NCI-H226 (cell line): Measurements from ENCODE around the gene ACTL10.
A peak's percentile ranks its signal among the peaks of the same experiment; 100 is the strongest.
"Not testable (repeated sequence)": the region's sequence is repeated elsewhere in the genome, so short reads cannot be mapped to it uniquely, and the experiment has no call there.

Experiments used
- DNase-seq: peaks from one replicate; pipeline ENCODE4 v3.0.0-alpha.2; 2015

ACTL10 gene

GRCh38 chr20:33666293-33667244 lies at the start of gene ACTL10:
TSS of gene ACTL10 (plus strand) at chr20:33666943. CDS start at chr20:33667498, 555 bp downstream.
- DNase-seq = peak; percentile 99

- DNase-seq = no peak
Observed at GRCh38 chr20:33621717-33622400, 44.9 kb upstream of the ACTL10 start.

- no peak for DNase-seq
Observed at GRCh38 chr20:33622705-33623365, 43.9 kb upstream of the ACTL10 start.

- DNase-seq = no peak
Observed at GRCh38 chr20:33624399-33624798, 42.3 kb upstream of the ACTL10 start.

GRCh38 chr20:33626190-33626589 lies 40.6 kb upstream of the ACTL10 start:
- DNase-seq = no peak

DNA sequence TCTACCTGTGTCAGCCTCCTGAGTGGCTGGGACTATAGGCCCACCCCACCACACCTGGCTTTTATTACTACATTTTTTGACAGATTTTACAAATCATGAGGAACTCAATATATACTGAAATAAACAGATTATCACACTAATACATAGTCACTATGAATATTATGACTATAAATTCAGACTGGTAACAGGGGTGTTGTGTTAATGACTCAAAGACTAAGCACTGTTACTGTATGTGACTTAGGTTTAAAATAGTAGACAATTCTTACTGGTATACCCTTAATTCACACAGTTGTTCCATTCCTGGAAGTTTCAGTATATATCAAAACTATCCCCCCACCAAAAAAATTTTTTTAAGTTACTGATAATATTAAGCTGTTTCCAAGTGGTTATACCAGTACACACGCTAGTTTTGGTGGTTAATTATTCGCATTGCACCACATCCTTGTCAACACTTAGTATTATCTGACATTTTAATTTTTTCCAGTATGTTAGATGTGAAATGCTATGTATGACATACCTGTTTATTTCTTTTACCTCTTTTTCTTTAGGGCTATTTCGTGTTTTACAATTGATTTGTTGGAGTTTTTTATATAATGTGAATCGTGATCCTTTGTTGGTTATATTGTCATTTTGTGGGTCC lies 39.0 kb upstream of the ACTL10 start:
- DNase-seq = no peak

DNA sequence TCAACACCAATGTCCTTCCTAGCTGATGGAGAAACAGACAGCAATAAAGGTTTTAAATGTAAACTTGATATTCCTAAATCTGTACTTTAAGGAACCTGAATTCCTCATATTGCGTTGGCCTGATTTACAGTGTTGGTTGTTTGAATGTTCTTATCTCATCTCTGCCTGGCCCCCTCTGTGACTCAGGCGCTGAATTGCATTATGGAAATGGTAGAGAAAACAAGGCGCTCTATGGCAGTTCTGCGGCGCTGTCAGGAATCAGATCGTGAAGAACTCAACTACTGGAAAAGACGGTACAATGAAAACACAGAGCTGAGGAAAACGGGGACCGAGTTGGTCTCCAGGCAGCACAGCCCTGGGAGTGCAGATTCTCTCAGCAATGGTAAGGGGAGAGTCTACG lies 37.2 kb upstream of the ACTL10 start:
- no peak for DNase-seq

DNA sequence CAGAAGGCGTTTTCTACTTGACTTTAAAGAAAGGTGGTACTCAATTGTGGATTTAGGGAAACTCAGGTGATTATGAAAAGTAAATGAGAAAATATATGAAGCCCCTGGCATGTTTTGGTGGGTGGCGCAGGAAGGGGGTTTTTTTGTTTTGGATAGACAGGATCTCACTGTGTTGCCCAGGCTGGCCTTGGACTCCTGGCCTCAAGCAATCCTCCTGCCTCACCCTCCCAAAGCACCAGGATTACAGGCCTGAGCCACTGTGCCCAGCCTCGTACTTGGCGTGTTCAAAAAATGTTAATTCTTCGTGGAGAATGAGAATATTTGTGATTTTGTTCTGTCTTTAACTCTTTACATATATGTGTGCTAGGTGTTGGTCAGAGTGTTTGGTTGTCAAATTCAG lies 36.8 kb upstream of the ACTL10 start:
- no peak for DNase-seq

- DNase-seq = no peak
Observed at GRCh38 chr20:33630507-33630906, 36.2 kb upstream of the ACTL10 start.

- DNase-seq = not testable (repeated sequence)
Observed at GRCh38 chr20:33631910-33632309, 34.8 kb upstream of the ACTL10 start.

DNA sequence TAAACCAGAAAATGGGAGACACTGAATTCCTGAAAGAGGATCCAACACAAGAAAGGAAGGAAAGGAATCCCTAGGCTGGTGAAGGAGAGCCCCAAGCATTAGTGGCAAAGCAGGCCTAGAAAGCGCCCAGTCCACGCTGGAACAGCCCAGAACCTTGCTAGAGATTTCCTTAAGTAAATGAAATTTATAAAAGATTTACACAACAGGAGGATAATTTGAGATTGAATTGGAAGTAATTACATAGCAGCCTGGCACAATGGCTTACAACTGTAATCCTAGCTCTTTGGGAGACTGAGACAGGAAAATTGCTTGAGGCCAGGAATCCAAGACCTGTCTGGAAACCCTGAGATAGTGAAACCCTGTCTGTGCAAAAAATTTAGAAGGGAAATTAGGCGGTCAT lies 31.4 kb upstream of the ACTL10 start:
- no peak for DNase-seq

- DNase-seq = no peak
Observed at GRCh38 chr20:33636776-33637175, 30.0 kb upstream of the ACTL10 start.

- no peak for DNase-seq
Observed at GRCh38 chr20:33640287-33640686, 26.5 kb upstream of the ACTL10 start.

DNA sequence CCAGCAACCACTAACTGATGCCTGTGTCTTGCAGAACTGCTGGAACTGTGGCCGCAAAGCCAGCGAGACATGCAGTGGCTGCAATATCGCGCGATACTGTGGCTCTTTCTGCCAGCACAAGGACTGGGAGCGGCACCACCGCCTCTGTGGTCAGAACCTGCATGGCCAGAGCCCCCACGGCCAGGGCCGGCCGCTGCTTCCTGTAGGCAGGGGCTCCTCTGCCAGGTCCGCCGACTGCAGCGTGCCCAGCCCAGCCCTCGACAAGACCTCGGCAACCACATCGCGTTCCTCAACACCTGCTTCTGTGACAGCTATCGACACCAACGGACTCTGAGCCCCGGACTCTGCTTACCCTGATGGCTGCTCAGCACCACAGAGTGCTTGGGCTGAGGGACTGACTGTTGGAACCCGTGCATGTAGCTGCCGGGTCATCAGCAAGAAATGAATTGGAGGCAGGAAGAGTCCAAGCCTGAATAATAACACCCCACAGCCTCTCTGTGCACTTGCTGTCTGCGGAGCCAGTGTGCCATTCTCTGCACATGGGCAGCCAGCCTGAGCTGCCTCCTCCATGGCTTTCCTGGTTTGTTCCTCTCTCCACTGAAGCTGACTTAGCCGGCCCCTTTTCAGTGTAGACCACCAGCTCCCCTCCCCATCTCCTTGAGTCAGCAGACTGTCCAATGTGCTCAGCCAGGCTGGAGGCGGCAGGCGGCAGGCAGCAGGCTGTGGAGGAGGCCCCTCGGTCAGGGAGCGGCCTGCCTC lies 22.3 kb upstream of the ACTL10 start:
- DNase-seq = no peak

- DNase-seq = no peak
Observed at GRCh38 chr20:33645072-33645358, 21.7 kb upstream of the ACTL10 start.

GRCh38 chr20:33645396-33645795 lies 21.3 kb upstream of the ACTL10 start:
- no peak for DNase-seq

DNA sequence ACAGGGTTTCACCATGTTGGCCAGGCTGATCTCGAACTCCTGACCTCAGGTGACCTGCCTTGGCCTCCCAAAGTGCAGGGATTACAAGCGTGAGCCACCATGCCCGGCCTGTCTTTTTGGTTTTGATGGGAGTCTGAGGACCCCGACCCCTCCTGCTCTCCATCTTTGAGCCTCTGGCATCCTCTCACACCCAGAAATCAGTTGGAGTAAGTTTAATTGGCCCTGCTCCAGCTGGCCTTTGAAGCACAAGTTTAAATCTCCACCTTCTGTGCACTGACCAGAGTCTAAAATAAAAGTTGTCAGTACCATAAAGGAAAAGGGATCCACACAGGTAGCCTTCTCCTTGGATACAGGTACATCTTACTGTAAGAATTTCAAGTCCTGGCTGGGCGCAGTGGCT lies 20.6 kb upstream of the ACTL10 start:
- no peak for DNase-seq

DNA sequence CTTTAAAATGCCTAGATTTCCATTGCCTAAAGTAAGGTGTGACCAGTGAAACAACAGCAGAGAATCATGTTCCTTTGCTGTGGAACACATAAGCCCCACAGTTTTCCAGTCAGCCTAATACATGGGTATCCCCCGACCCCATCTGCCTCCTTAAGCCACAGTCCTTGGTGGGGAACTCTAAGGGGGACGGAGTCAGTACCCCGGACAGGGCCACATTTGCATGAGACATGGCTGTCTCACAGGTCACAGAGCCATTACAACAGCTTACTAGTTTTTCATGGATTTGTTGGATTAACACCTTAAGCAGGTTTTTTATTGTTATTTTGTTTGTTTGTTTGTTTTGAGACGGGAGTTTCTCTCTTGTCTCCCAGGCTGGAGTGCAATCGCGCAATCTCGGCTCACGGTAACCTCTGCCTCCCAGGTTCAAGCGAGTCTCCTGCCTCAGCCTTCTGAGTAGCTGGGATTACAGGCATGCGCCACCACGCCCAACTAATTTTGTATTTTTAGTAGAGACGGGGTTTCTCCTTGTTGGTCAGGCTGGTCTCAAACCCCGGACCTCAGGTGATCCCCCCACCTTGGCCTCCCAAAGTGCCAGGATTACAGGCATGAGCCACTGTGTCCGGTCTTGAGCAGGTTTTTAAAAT lies 19.7 kb upstream of the ACTL10 start:
- DNase-seq = not testable (repeated sequence)

DNA sequence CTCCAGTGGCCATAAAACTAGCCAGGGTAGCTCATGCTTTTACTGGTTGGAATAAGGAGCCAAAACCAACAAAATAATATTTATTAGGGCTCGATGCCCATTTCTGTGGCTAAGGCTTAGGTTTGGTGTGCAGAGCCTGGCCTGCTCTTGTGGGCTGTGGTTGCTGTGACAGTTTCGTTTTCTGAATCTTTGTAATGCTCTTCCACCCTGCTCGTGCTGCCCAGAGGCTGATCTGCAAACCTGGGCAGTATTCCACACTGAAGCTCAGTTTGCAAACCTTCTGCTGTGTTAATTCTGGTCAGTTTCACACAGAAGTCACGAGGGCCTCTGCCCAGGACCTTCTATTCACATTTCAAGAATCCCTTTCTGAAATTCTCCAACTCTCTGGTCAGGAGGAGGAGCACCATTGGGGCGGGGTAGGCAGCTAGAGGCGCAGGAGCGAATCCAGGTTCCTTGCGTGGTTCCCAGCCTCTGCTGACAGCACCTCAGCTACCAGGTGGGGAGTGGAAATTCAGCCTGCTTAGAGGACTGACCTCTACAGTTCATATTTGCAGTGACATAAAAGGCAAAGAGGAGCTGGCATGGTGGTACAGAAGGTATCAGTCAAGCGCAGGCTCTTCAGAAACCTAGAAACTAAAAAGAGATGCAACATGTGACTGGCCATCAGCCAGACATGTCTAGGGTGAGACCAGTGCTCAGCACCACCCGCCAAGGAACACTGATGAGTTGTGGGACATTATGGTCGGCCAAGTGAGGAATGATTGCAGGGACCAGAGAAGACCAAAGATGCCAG lies 18.9 kb upstream of the ACTL10 start:
- no peak for DNase-seq

DNA sequence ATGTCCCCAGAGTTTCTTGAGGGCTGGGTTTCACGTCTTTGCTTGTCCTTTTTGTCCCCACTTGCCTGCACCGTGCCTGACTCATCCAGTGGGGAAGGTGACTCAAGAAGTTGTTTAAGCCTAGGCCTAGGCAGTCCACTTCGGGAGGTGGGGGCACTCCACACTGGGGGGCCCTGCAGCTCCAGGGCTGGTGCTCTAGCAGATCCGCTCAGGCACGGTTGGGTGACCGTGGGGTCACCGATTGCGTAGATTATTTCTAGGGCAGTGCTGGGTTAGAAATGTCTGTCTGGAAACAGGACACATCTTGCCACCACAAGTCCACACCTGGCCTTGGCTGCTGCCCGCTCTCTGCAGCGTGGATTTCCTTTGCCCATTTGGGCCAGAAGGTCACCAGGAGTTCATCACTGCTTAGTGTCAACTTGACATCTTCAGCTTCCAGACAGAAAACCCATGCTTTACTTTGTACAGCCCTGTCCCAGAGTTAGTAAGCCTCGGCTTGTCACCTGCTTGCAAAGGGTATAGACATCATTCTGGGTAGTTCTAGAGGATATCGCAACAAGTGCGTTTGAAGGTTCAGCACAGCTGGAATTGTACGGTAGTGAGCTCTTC lies 18.2 kb upstream of the ACTL10 start:
- DNase-seq = no peak

DNA sequence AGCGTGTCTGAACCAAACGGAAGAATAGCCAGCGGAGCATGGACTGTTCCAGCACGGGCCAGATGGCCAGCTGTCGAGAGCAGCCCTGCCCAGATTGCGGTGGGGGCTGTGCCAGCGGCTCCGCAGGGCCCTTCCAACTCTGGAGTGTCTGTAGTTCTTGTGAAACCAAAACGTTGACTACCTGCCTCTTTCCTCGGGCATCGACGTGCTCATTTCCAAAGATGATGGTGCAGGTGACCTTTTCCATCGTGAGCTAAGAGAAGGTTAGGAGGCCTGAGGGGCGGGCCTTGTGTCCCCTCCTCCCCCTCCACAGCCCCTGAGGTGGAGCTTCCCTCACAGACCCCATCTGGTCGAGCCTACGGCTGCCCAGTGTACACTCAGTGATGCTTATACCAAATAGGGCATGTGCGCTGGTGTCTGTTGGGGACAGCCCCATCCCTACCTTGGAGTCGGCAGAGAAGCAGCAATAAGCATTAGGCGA lies 17.5 kb upstream of the ACTL10 start:
- no peak for DNase-seq
